ENCODE measurements around the gene CIB2.

- no peak for TF ChIP-seq NRF1 (IDR thresholded peaks at IDR 0.05; ENCODE audit: low read depth, low read length)
- no peak for TF ChIP-seq JUND (IDR thresholded peaks at IDR 0.05)
- no peak for TF ChIP-seq EP300 (IDR thresholded peaks at IDR 0.05; ENCODE audit: borderline replicate concordance in 1 of 2, low read depth in 1 of 2, low read length in 1 of 2)
- TF ChIP-seq CTCF (IDR thresholded peaks at IDR 0.05) = no peak
- TF ChIP-seq GABPA (IDR thresholded peaks at IDR 0.05; ENCODE audit: low read depth) = no peak
Observed at GRCh38 chr15:78179906-78180305, 48.7 kb upstream of the CIB2 start.
